Measurements from ENCODE around the gene LONP2. TPM values are rescaled to one million over a fixed set of nuclear protein-coding genes. Genes with fewer than 3 reads are reported as not detected.
A peak's percentile ranks its signal among the peaks of the same experiment; 100 is the strongest.

The LONP2 gene
- total RNA-seq, 1 experiment from 2014 or later, result 46.8 TPM

DNA sequence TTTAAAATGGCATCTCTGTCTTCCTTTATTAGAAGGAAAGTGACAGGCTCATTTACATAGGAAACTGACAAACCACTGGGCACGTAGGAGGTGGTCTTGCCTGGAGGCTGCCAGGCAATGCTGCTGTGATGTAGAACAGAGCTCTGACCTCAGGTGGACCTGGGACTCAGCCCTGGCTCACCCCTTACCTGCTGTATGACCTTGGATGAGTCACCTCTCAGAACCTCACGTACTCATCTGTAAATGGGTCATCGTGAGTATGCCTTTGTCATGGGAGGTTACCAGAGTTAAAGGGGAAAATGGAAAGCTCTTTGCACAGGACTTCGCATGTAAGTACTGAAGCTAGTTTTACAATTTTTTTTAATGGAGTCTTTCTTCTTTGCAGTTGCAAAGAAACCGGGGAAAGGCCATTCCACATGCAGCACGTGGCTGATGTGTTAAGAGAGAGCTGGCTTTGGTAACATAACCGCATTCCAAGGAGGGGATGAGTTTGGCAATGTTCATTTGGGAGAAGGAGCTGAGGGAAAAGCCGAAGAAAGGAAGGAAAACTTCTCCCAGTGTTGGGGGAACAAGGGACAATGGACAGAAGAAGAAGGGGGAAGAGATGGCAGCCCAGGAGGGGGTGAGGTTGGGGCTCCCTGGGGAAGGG is 37.4 kb upstream of the LONP2 start:
- Histone ChIP-seq H3K9me2 (ENCODE audit: insufficient read depth) (no peaks in the 10 kb centered on the region), H3K4me1 (ENCODE audit: control insufficient read depth in 1 of 2, insufficient read depth in 2 of 2, low read length in 2 of 2) (peaks cover 0 to 4% of the 10 kb centered on the region in 2 experiments; a peak in 1 of 4 replicates), H4K20me1 (ENCODE audit: insufficient read depth) (no peaks in the 10 kb centered on the region), H3K9ac (ENCODE audit: low read length) (no peak overlapping the region), H3K79me2 (ENCODE audit: insufficient read depth, low read length) (no peaks in the 10 kb centered on the region), H3K4me2 (ENCODE audit: low read length) (0 out of 2 replicates have a peak overlapping the region, but pooled peaks have one; percentile 5), H3K4me3 (replicated peaks in 1 of 2; ENCODE audit: low read depth in 1 of 2, low read length in 2 of 2) (no peak overlapping the region), H2AFZ (ENCODE audit: low read depth, low read length, poor library complexity, severe bottlenecking) (no peak overlapping the region), H3K36me3 (ENCODE audit: control insufficient read depth in 1 of 2, insufficient read depth in 2 of 2, low read length in 2 of 2) (no peaks in the 10 kb centered on the region), H3K9me3 (ENCODE audit: control insufficient read depth in 1 of 2, insufficient read depth in 1 of 2, low read depth in 1 of 2, low read length in 2 of 2) (no peaks in the 10 kb centered on the region), H3K27ac (ENCODE audit: low read depth, low read length) (no peak overlapping the region), H3K27me3 (ENCODE audit: insufficient read depth, low read length) (no peaks in the 10 kb centered on the region)
- no TSS peak for BruUV-seq (replicated peaks)
- no peak for TF ChIP-seq SP1 (IDR thresholded peaks at IDR 0.05; ENCODE audit: low read depth)
- TF ChIP-seq YY1 (IDR thresholded peaks at IDR 0.05; ENCODE audit: extremely low read depth, insufficient replicate concordance, low read depth, low read length), result no peak
- no peak for TF ChIP-seq RAD21 (IDR thresholded peaks at IDR 0.05; ENCODE audit: low read depth)
- TF ChIP-seq, protein P1, sequence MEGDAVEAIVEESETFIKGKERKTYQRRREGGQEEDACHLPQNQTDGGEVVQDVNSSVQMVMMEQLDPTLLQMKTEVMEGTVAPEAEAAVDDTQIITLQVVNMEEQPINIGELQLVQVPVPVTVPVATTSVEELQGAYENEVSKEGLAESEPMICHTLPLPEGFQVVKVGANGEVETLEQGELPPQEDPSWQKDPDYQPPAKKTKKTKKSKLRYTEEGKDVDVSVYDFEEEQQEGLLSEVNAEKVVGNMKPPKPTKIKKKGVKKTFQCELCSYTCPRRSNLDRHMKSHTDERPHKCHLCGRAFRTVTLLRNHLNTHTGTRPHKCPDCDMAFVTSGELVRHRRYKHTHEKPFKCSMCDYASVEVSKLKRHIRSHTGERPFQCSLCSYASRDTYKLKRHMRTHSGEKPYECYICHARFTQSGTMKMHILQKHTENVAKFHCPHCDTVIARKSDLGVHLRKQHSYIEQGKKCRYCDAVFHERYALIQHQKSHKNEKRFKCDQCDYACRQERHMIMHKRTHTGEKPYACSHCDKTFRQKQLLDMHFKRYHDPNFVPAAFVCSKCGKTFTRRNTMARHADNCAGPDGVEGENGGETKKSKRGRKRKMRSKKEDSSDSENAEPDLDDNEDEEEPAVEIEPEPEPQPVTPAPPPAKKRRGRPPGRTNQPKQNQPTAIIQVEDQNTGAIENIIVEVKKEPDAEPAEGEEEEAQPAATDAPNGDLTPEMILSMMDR (IDR thresholded peaks at IDR 0.05 in 2 of 3, conservative IDR thresholded peaks at IDR 0.05 in 1 of 3; ENCODE audit: borderline replicate concordance in 1 of 3, insufficient read depth in 1 of 3, low read depth in 2 of 3, low read length in 2 of 3), result no peak
- TF ChIP-seq ZFX (IDR thresholded peaks at IDR 0.05), result no peak
- no peak for TF ChIP-seq ATF3 (IDR thresholded peaks at IDR 0.05)
- no peak for TF ChIP-seq EZH2phosphoT487 (IDR thresholded peaks at IDR 0.05; ENCODE audit: borderline replicate concordance)
- no peak for TF ChIP-seq SRF (IDR thresholded peaks at IDR 0.05; ENCODE audit: low read depth)
- TF ChIP-seq EZH2 (IDR thresholded peaks at IDR 0.05), result no peak
- no peak for TF ChIP-seq POLR2A (IDR thresholded peaks at IDR 0.05; ENCODE audit: borderline replicate concordance, extremely low read depth, insufficient read depth, insufficient read length)
- TF ChIP-seq POLR2AphosphoS5 (IDR thresholded peaks at IDR 0.05; ENCODE audit: low read depth, low read length), result no peak
- TF ChIP-seq, protein P2, sequence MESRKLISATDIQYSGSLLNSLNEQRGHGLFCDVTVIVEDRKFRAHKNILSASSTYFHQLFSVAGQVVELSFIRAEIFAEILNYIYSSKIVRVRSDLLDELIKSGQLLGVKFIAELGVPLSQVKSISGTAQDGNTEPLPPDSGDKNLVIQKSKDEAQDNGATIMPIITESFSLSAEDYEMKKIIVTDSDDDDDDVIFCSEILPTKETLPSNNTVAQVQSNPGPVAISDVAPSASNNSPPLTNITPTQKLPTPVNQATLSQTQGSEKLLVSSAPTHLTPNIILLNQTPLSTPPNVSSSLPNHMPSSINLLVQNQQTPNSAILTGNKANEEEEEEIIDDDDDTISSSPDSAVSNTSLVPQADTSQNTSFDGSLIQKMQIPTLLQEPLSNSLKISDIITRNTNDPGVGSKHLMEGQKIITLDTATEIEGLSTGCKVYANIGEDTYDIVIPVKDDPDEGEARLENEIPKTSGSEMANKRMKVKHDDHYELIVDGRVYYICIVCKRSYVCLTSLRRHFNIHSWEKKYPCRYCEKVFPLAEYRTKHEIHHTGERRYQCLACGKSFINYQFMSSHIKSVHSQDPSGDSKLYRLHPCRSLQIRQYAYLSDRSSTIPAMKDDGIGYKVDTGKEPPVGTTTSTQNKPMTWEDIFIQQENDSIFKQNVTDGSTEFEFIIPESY (IDR thresholded peaks at IDR 0.05; ENCODE audit: extremely low read depth, insufficient replicate concordance, low read length), result no peak
- no peak for TF ChIP-seq FOSL1 (IDR thresholded peaks at IDR 0.05; ENCODE audit: low read depth)
- TF ChIP-seq REST (IDR thresholded peaks at IDR 0.05; ENCODE audit: low read depth), result no peak
- no peak for TF ChIP-seq JUND (IDR thresholded peaks at IDR 0.05)
- TF ChIP-seq TCF7L2 (IDR thresholded peaks at IDR 0.05; ENCODE audit: borderline replicate concordance, extremely low read depth, insufficient read depth, insufficient read length), result no peak
- TF ChIP-seq ZNF274 (IDR thresholded peaks at IDR 0.05; ENCODE audit: low read depth, low read length), result no peak
- TF ChIP-seq CEBPB (IDR thresholded peaks at IDR 0.05; ENCODE audit: low read depth), result no peak
- TF ChIP-seq ELF1 (IDR thresholded peaks at IDR 0.05; ENCODE audit: borderline replicate concordance, low read depth), result no peak
- DNase-seq (ENCODE audit: low read depth, low spot score) (no peak), ATAC-seq (peak; percentile 38; the same call in 1 of the 2 replicates)
- ChIA-PET CTCF (no interaction called here), RAD21 (ENCODE audit: low non-redundant PET in 1 of 2, low total read pairs in 2 of 2, uncharacterized antibody in 2 of 2, unreplicated experiment in 2 of 2) (no interaction called here), POLR2A (no interaction called here)
- intact Hi-C loops (cut with micrococcal nuclease), result no loop called here

Data from HCT116 (cell line).